Caco-2 (cell line): Measurements from ENCODE around the gene GABRR1. TPM values are rescaled to one million over a fixed set of nuclear protein-coding genes. Genes with fewer than 3 reads are reported as not detected.

ENCODE experiments used
- BruUV-seq: library from RNA; stranded (reverse); fragments of 400-500 nt; replicated peaks from 2 replicates; lab custom pipeline; 2021; lab: Mats Ljungman, UMichigan
- CTCF ChIA-PET: fragments of 300-600 bp; sonication (Branson Sonifier 250); formaldehyde crosslinking; loops from one replicate; lab custom pipeline; 2022; ENCODE audit warnings: antibody characterized with exemption; lab: Charles Lee
- POLR2A ChIA-PET: fragments of 300-600 bp; sonication (Branson Sonifier 250); formaldehyde crosslinking; loops from one replicate; lab custom pipeline; 2022; ENCODE audit warnings: antibody characterized with exemption; lab: Charles Lee
- DNase-seq, 2 experiments: peaks; one replicate each; pipeline versions ENCODE4 v3.0.0 to v3.0.0-alpha.2; 2020 to 2022
- H3K27me3 ChIP-seq: replicated peaks from 2 replicates; pipeline ENCODE4 v1.6.0; 2011; ENCODE audit warnings: low read length; ENCODE audit not compliant: control insufficient read depth, insufficient read depth
- H3K36me3 ChIP-seq: 2 replicates; pipeline ENCODE4 v1.5.1; 2011; ENCODE audit warnings: low read length; ENCODE audit not compliant: control insufficient read depth, insufficient read depth
- H3K4me1 ChIP-seq: fragments of 250-450 bp; sonication (Bioruptor Pico); 2 replicates; pipeline ENCODE4 v1.5.1; 2020; ENCODE audit warnings: mild to moderate bottlenecking
- H3K4me3 ChIP-seq: 2 replicates; pipeline ENCODE4 v1.5.1; 2011; ENCODE audit warnings: low read depth, mild to moderate bottlenecking, control low read depth, low read length
- H3K9me3 ChIP-seq: fragments of 250-450 bp; sonication (Bioruptor Pico); 2 replicates; pipeline ENCODE4 v1.5.1; 2020; ENCODE audit warnings: mild to moderate bottlenecking, moderate library complexity
- H3K27ac Mint-ChIP-seq: one replicate; pipeline ENCODE4 v1.8.0; 2022; ENCODE audit warnings: mixed read lengths; ENCODE audit not compliant: unreplicated experiment
- H3K27me3 Mint-ChIP-seq: one replicate; pipeline ENCODE4 v1.8.0; 2022; ENCODE audit warnings: mixed read lengths; ENCODE audit not compliant: insufficient read depth, unreplicated experiment
- H3K36me3 Mint-ChIP-seq: one replicate; pipeline ENCODE4 v1.8.0; 2022; ENCODE audit warnings: mild to moderate bottlenecking, mixed read lengths; ENCODE audit not compliant: insufficient read depth, unreplicated experiment
- H3K4me1 Mint-ChIP-seq: one replicate; pipeline ENCODE4 v1.8.0; 2022; ENCODE audit warnings: low read depth, mixed read lengths; ENCODE audit not compliant: unreplicated experiment
- H3K4me3 Mint-ChIP-seq: one replicate; pipeline ENCODE4 v1.8.0; 2022; ENCODE audit warnings: mild to moderate bottlenecking, moderate library complexity, mixed read lengths; ENCODE audit not compliant: unreplicated experiment
- H3K9me3 Mint-ChIP-seq: one replicate; pipeline ENCODE4 v1.8.0; 2022; ENCODE audit warnings: mixed read lengths; ENCODE audit not compliant: unreplicated experiment
- intact Hi-C: fragments of 100-400 bp; cut with micrococcal nuclease; formaldehyde crosslinking; loops from one replicate; pipeline ENCODE4 v1.10.0; 2022; ENCODE audit not compliant: unreplicated experiment
- total RNA-seq: library from RNA; stranded (reverse); gene quantifications from 2 replicates; pipeline ENCODE4 v1.2.3, GENCODE V29; 2022
- TF ChIP-seq, protein P1 (sequence below), 2 experiments: fragments of 200-600 bp in 1 of 2; IDR thresholded peaks; 1 replicate in 1 of 2; 2 replicates in 1 of 2; pipeline versions ENCODE4 v1.5.1 to v1.8.0; 2011 to 2022; ENCODE audit warnings: antibody characterized with exemption in 1 of 2, control low read depth in 1 of 2, inconsistent platforms in 1 of 2, low read depth in 1 of 2, low read length in 1 of 2, mild to moderate bottlenecking in 1 of 2, moderate library complexity in 1 of 2; ENCODE audit not compliant: insufficient read depth in 1 of 2, severe bottlenecking in 1 of 2, unreplicated experiment in 1 of 2

The GABRR1 gene
- total RNA-seq, 1 experiment from 2014 or later = 0.43 TPM

DNA sequence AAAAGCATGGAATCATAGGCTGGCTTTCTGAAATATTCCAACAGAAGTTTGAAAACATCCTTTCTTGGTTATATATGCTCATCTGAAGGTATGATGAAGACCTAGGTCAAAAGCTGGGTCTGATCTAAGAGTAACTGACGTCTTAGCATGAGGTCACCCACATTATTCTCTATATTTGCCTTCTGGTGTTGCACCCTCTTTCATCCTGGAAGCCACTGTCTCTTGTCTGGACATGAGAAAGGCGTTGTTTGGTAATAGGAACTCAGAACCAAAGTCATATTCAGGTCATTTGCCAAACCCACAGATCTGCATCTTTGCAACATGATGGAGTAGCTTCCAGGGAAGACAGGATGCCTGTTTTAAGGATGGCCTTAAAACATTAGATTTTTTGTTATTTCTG is 17.6 kb downstream of the GABRR1 start:
- Mint-ChIP-seq H3K4me1 (no peaks in the 10 kb centered on the region), H3K9me3 (peaks cover 6% of the 10 kb centered on the region), H3K36me3 (no peaks in the 10 kb centered on the region), H3K4me3 (no peak overlapping the region), H3K27me3 (peaks cover 6% of the 10 kb centered on the region), H3K27ac (no peak overlapping the region)
- CTCF ChIA-PET = no interaction called here
- Histone ChIP-seq H3K27me3 (no peaks in the 10 kb centered on the region), H3K9me3 (0 out of 2 replicates have a peak, but pooled peaks cover 4% of the 10 kb centered on the region), H3K36me3 (no peaks in the 10 kb centered on the region), H3K4me3 (no peak overlapping the region), H3K4me1 (no peaks in the 10 kb centered on the region)
- intact Hi-C loops = no loop called here
- no TSS peak for BruUV-seq
- TF ChIP-seq, protein P1, sequence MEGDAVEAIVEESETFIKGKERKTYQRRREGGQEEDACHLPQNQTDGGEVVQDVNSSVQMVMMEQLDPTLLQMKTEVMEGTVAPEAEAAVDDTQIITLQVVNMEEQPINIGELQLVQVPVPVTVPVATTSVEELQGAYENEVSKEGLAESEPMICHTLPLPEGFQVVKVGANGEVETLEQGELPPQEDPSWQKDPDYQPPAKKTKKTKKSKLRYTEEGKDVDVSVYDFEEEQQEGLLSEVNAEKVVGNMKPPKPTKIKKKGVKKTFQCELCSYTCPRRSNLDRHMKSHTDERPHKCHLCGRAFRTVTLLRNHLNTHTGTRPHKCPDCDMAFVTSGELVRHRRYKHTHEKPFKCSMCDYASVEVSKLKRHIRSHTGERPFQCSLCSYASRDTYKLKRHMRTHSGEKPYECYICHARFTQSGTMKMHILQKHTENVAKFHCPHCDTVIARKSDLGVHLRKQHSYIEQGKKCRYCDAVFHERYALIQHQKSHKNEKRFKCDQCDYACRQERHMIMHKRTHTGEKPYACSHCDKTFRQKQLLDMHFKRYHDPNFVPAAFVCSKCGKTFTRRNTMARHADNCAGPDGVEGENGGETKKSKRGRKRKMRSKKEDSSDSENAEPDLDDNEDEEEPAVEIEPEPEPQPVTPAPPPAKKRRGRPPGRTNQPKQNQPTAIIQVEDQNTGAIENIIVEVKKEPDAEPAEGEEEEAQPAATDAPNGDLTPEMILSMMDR (IDR thresholded peaks at IDR 0.05; ENCODE audit: insufficient read depth in 1 of 2, low read depth in 1 of 2, low read length in 1 of 2, severe bottlenecking in 1 of 2, unreplicated experiment in 1 of 2) = no peak
- POLR2A ChIA-PET = no interaction called here
- DNase-seq = no peak

DNA sequence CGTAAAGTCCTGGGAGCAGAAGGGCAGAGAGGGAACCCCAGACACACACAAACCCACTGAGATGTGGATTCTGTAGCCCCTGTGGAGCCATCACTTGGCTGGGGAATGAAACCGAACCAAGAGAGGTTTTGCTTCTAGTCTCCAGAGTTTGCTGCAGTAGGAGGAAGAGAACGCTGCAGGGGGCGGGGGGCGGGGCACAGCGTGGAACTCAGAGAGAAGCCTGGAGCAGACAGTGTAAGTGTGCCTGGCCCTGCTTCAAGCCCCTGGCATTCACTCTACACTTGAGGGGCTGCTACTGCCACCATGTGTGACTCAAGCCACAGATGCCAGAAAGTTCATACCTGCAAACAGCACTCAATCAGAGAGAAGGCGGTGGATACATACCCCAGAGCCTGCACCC is 18.9 kb downstream of the GABRR1 start:
- intact Hi-C loops = no loop called here
- Histone ChIP-seq H3K27me3 (no peaks in the 10 kb centered on the region), H3K4me1 (no peaks in the 10 kb centered on the region), H3K4me3 (no peak overlapping the region), H3K36me3 (no peaks in the 10 kb centered on the region), H3K9me3 (0 out of 2 replicates have a peak, but pooled peaks cover 4% of the 10 kb centered on the region)
- ChIA-PET CTCF (no interaction called here), POLR2A (no interaction called here)
- no peak overlapping the region for H3K27ac Mint-ChIP-seq
- peaks cover 10% of the 10 kb centered on the region for H3K9me3 Mint-ChIP-seq
- no peak for DNase-seq
- H3K27me3 Mint-ChIP-seq = peaks cover 6% of the 10 kb centered on the region
- no TSS peak for BruUV-seq
- no peaks in the 10 kb centered on the region for H3K4me1 Mint-ChIP-seq
- H3K36me3 Mint-ChIP-seq = no peaks in the 10 kb centered on the region
- TF ChIP-seq, protein P1 (IDR thresholded peaks at IDR 0.05; ENCODE audit: insufficient read depth in 1 of 2, low read depth in 1 of 2, low read length in 1 of 2, severe bottlenecking in 1 of 2, unreplicated experiment in 1 of 2) = no peak
- H3K4me3 Mint-ChIP-seq = no peak overlapping the region

DNA sequence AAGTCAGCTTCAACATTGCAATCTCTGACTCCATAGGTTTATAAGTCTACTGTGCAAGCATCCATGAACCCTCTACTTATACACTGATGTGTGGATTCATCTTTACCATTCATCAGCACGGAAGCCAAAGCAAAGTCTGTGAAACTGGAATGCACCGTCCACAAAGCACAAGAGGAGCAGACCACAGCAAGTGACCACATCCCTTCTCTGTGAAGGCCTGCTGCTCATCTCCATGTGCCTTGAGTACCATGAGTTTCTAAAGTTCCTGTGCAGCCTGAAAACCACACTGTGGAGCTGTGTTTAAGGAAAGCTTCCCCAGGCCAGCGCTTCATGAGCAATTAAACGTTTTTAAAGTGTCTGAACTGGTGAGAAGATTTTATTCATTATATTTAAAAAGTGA is 20.0 kb downstream of the GABRR1 start:
- no peaks in the 10 kb centered on the region for H3K36me3 Mint-ChIP-seq
- CTCF ChIA-PET = no interaction called here
- DNase-seq = no peak
- Histone ChIP-seq H3K27me3 (no peaks in the 10 kb centered on the region), H3K9me3 (0 out of 2 replicates have a peak, but pooled peaks cover 4% of the 10 kb centered on the region), H3K4me3 (no peak overlapping the region), H3K4me1 (no peaks in the 10 kb centered on the region), H3K36me3 (no peaks in the 10 kb centered on the region)
- H3K27me3 Mint-ChIP-seq = peaks cover 9% of the 10 kb centered on the region
- intact Hi-C loops = no loop called here
- no peaks in the 10 kb centered on the region for H3K4me1 Mint-ChIP-seq
- H3K9me3 Mint-ChIP-seq = peaks cover 10% of the 10 kb centered on the region
- H3K27ac Mint-ChIP-seq = no peak overlapping the region
- no TSS peak for BruUV-seq
- H3K4me3 Mint-ChIP-seq = no peak overlapping the region
- TF ChIP-seq, protein P1 (IDR thresholded peaks at IDR 0.05; ENCODE audit: insufficient read depth in 1 of 2, low read depth in 1 of 2, low read length in 1 of 2, severe bottlenecking in 1 of 2, unreplicated experiment in 1 of 2) = no peak
- POLR2A ChIA-PET = no interaction called here
